HL-60 (cell line): ENCODE measurements around the gene CMIP.

ENCODE experiments used
- POLR2AphosphoS5 ChIP-seq: IDR thresholded peaks from 2 replicates; pipeline ENCODE4 v1.6.1; 2012; ENCODE audit warnings: low read depth
- SPI1 ChIP-seq: IDR thresholded peaks from 2 replicates; pipeline ENCODE4 v1.6.1; 2012; ENCODE audit warnings: low read depth, mild to moderate bottlenecking, borderline replicate concordance
- TF ChIP-seq, protein P1 (sequence below): IDR thresholded peaks from one replicate; pipeline ENCODE4 v1.5.1; 2011; ENCODE audit warnings: low read length, control low read depth, inconsistent platforms; ENCODE audit not compliant: insufficient read depth
- TF ChIP-seq, protein P2 (sequence below): IDR thresholded peaks from 2 replicates; pipeline ENCODE4 v1.6.1; 2012; ENCODE audit warnings: low read depth; ENCODE audit not compliant: insufficient replicate concordance

DNA sequence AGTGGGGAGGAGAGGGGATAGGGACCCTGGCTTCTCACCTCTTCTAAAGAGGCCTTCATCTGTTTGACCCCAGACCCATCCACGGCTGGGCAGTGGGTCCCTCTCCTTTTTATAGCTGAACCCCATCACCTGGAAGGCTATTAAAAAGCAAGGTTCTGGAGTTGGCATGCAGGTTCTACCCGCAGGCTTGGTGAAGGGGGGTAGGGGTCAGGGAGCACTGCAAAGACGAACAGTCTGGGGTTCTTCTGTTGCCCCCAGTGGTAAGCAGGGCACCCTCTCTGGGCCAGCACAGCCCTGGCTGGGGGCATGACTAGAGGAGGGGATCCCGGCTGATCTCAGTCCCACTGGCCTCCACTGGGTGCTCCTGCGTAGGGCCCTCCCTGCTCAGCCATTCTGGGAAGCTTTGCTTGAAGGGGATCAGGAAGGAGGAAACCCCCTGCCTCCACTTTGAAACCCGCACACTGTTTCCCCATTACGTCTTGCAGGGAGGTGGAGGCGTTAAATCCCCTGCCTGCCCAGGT is 13.6 kb downstream of the CMIP start:
- TF ChIP-seq, protein P1, sequence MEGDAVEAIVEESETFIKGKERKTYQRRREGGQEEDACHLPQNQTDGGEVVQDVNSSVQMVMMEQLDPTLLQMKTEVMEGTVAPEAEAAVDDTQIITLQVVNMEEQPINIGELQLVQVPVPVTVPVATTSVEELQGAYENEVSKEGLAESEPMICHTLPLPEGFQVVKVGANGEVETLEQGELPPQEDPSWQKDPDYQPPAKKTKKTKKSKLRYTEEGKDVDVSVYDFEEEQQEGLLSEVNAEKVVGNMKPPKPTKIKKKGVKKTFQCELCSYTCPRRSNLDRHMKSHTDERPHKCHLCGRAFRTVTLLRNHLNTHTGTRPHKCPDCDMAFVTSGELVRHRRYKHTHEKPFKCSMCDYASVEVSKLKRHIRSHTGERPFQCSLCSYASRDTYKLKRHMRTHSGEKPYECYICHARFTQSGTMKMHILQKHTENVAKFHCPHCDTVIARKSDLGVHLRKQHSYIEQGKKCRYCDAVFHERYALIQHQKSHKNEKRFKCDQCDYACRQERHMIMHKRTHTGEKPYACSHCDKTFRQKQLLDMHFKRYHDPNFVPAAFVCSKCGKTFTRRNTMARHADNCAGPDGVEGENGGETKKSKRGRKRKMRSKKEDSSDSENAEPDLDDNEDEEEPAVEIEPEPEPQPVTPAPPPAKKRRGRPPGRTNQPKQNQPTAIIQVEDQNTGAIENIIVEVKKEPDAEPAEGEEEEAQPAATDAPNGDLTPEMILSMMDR = no peak
- TF ChIP-seq POLR2AphosphoS5 (no peak), SPI1 (no peak)
- TF ChIP-seq, protein P2, sequence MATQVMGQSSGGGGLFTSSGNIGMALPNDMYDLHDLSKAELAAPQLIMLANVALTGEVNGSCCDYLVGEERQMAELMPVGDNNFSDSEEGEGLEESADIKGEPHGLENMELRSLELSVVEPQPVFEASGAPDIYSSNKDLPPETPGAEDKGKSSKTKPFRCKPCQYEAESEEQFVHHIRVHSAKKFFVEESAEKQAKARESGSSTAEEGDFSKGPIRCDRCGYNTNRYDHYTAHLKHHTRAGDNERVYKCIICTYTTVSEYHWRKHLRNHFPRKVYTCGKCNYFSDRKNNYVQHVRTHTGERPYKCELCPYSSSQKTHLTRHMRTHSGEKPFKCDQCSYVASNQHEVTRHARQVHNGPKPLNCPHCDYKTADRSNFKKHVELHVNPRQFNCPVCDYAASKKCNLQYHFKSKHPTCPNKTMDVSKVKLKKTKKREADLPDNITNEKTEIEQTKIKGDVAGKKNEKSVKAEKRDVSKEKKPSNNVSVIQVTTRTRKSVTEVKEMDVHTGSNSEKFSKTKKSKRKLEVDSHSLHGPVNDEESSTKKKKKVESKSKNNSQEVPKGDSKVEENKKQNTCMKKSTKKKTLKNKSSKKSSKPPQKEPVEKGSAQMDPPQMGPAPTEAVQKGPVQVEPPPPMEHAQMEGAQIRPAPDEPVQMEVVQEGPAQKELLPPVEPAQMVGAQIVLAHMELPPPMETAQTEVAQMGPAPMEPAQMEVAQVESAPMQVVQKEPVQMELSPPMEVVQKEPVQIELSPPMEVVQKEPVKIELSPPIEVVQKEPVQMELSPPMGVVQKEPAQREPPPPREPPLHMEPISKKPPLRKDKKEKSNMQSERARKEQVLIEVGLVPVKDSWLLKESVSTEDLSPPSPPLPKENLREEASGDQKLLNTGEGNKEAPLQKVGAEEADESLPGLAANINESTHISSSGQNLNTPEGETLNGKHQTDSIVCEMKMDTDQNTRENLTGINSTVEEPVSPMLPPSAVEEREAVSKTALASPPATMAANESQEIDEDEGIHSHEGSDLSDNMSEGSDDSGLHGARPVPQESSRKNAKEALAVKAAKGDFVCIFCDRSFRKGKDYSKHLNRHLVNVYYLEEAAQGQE = no peak
